ENCODE measurements around the gene WNT16.

Gene WNT16

GRCh38 chr7:121372376-121373010 is 43.7 kb downstream of the WNT16 start:
- Histone ChIP-seq H3K27ac (0 out of 2 replicates have a peak overlapping the region, but pooled peaks have one; percentile 9), H3K27me3 (ENCODE audit: insufficient read depth, low read depth) (no peaks in the 10 kb centered on the region), H3K36me3 (ENCODE audit: insufficient read depth) (no peaks in the 10 kb centered on the region), H3K79me2 (ENCODE audit: insufficient read depth, low read depth) (no peaks in the 10 kb centered on the region), H2AFZ (ENCODE audit: low read depth) (no peak overlapping the region), H3K4me3 (IDR thresholded peaks at IDR 0.05; ENCODE audit: insufficient read depth, low read depth, low read length) (no peak overlapping the region), H3K4me2 (peak overlapping the region; percentile 90), H4K20me1 (ENCODE audit: insufficient read depth) (no peaks in the 10 kb centered on the region), H3K4me1 (ENCODE audit: low read depth, poor library complexity, severe bottlenecking) (peaks cover 74% of the 10 kb centered on the region), H3K9ac (no peak overlapping the region)
- TF ChIP-seq CTCF (conservative IDR thresholded peaks at IDR 0.05; ENCODE audit: low read depth, low read length), result no peak

DNA sequence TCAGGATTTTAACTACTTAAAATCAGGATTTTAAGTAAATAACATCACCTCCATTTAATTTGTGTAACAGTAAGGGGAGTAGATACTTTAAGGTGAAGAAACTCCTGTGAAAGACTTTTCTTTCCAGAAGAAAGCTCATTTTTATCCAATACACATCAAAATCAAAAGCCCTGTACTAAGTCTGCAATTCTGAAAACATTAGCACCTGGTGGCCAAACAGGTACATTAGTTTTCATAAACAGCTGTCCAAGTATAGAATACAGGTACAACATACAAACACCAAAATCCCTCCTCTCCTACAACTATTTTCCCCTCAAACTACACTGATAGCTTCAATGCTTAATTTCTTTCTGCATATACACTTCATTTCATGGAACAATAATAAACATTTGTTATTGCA is 44.4 kb downstream of the WNT16 start:
- Histone ChIP-seq H4K20me1 (ENCODE audit: insufficient read depth) (no peaks in the 10 kb centered on the region), H3K4me1 (ENCODE audit: low read depth, poor library complexity, severe bottlenecking) (peaks cover 70% of the 10 kb centered on the region), H3K27ac (0 out of 2 replicates have a peak overlapping the region, but pooled peaks have one; percentile 9), H2AFZ (ENCODE audit: low read depth) (no peak overlapping the region), H3K36me3 (ENCODE audit: insufficient read depth) (no peaks in the 10 kb centered on the region), H3K4me2 (peak overlapping the region; percentile 90), H3K9ac (no peak overlapping the region), H3K79me2 (ENCODE audit: insufficient read depth, low read depth) (no peaks in the 10 kb centered on the region), H3K27me3 (ENCODE audit: insufficient read depth, low read depth) (no peaks in the 10 kb centered on the region), H3K4me3 (IDR thresholded peaks at IDR 0.05; ENCODE audit: insufficient read depth, low read depth, low read length) (no peak overlapping the region)
- peak; percentile 36; the same call in 1 of the 2 replicates for TF ChIP-seq CTCF (conservative IDR thresholded peaks at IDR 0.05; ENCODE audit: low read depth, low read length)

- Histone ChIP-seq H3K27me3 (ENCODE audit: insufficient read depth, low read depth) (no peaks in the 10 kb centered on the region), H3K4me2 (no peak overlapping the region), H4K20me1 (ENCODE audit: insufficient read depth) (no peaks in the 10 kb centered on the region), H2AFZ (ENCODE audit: low read depth) (no peak overlapping the region), H3K79me2 (ENCODE audit: insufficient read depth, low read depth) (0 out of 2 replicates have a peak, but pooled peaks cover 4% of the 10 kb centered on the region), H3K4me1 (ENCODE audit: low read depth, poor library complexity, severe bottlenecking) (peaks cover 36% of the 10 kb centered on the region), H3K9ac (no peak overlapping the region), H3K27ac (no peak overlapping the region), H3K4me3 (IDR thresholded peaks at IDR 0.05; ENCODE audit: insufficient read depth, low read depth, low read length) (no peak overlapping the region), H3K36me3 (ENCODE audit: insufficient read depth) (no peaks in the 10 kb centered on the region)
- no peak for TF ChIP-seq CTCF (conservative IDR thresholded peaks at IDR 0.05; ENCODE audit: low read depth, low read length)
Measured at GRCh38 chr7:121376979-121377378, 48.2 kb downstream of the WNT16 start.

DNA sequence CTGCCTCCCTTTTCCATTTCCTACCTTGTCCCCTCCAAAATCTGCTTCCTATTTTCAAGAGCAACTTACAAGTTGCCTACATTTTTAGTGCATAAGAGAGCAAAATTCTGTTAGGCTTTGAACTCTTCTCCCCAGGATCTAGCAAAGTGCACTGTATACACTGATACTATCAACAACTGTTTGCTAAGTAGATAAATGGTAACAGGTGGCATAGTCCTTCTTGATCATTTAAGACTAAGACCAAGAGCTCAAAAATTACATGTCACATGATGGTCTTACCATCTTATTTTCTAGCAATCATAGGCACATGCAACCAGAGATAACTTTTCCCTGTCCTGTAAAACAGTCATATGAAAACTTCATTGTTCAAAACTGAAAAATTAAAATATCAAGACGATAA is 51.1 kb downstream of the WNT16 start:
- Histone ChIP-seq H3K4me2 (no peak overlapping the region), H3K9ac (no peak overlapping the region), H4K20me1 (ENCODE audit: insufficient read depth) (no peaks in the 10 kb centered on the region), H3K4me1 (ENCODE audit: low read depth, poor library complexity, severe bottlenecking) (peaks cover 22% of the 10 kb centered on the region), H3K79me2 (ENCODE audit: insufficient read depth, low read depth) (peaks cover 29% of the 10 kb centered on the region), H3K27ac (no peak overlapping the region), H3K4me3 (IDR thresholded peaks at IDR 0.05; ENCODE audit: insufficient read depth, low read depth, low read length) (no peak overlapping the region), H3K27me3 (ENCODE audit: insufficient read depth, low read depth) (no peaks in the 10 kb centered on the region), H3K36me3 (ENCODE audit: insufficient read depth) (no peaks in the 10 kb centered on the region), H2AFZ (ENCODE audit: low read depth) (no peak overlapping the region)
- TF ChIP-seq CTCF (conservative IDR thresholded peaks at IDR 0.05; ENCODE audit: low read depth, low read length), result no peak
